Measurements from ENCODE around the gene OTULINL.

Gene OTULINL

DNA sequence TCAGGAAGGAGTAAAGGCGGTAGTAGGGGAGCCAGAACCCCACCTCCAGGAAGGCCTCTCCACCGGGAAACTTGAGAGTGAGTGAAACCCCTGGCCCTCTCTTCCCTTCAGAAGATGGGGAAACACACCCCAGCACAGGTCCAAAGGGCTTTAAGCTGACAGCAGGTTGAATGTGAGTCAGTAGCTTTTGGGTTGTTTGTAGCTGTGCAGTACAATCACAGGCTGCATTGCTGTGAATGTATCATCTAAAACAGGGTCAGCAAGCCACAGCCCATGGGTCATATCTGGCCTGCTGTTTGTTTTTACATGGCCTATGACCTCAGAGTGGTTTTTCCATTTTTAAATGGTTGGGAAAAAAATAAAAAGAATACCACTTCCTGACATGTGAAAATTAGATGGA, 10.0 kb downstream of the OTULINL start:
- DNase-seq (ENCODE audit: insufficient read length), result no peak
- FAIRE-seq, result no peak
- no peak for TF ChIP-seq TAF1 (IDR thresholded peaks at IDR 0.05; ENCODE audit: borderline replicate concordance, low read depth, low read length)
- TF ChIP-seq POLR2AphosphoS5 (IDR thresholded peaks at IDR 0.05; ENCODE audit: low read depth, low read length), result no peak
- no peak for TF ChIP-seq POLR2A (IDR thresholded peaks at IDR 0.05; ENCODE audit: low read depth, low read length)

DNA sequence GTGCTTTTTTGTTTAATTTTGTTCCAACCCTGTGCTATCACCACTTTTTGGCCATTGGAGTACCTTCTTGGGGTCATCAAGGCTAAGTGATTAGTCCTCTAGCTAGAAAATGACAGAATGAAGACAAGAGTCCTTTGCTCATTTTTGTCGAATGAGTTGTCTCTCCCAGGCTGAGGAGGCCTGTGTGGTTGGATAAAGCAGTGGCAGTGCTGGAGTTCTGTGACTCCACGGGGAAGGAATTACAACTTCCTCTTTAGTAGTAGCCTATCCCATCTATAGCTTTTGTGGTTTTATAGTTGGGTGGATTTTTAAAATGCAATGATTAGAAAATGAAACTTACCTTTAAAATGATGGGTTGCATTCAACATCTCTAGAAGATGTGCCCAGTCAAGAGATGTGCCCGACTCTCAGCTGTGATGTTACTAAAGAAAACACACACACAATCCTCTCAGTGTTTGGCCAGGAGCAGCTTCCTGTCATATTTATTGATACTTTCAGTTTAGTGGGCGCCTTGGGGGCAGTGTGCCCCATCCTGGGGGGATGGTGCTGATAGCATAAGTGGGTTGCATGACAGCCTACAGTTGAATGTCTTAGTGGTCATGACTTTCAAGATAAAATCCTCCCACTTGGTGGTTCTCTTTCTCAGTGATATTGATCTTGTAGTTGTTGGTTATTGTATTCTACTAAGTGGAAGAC, 11.9 kb downstream of the OTULINL start:
- no peak for FAIRE-seq
- DNase-seq (ENCODE audit: insufficient read length), result no peak
- TF ChIP-seq POLR2AphosphoS5 (IDR thresholded peaks at IDR 0.05; ENCODE audit: low read depth, low read length), result no peak
- no peak for TF ChIP-seq POLR2A (IDR thresholded peaks at IDR 0.05; ENCODE audit: low read depth, low read length)
- no peak for TF ChIP-seq TAF1 (IDR thresholded peaks at IDR 0.05; ENCODE audit: borderline replicate concordance, low read depth, low read length)

DNA sequence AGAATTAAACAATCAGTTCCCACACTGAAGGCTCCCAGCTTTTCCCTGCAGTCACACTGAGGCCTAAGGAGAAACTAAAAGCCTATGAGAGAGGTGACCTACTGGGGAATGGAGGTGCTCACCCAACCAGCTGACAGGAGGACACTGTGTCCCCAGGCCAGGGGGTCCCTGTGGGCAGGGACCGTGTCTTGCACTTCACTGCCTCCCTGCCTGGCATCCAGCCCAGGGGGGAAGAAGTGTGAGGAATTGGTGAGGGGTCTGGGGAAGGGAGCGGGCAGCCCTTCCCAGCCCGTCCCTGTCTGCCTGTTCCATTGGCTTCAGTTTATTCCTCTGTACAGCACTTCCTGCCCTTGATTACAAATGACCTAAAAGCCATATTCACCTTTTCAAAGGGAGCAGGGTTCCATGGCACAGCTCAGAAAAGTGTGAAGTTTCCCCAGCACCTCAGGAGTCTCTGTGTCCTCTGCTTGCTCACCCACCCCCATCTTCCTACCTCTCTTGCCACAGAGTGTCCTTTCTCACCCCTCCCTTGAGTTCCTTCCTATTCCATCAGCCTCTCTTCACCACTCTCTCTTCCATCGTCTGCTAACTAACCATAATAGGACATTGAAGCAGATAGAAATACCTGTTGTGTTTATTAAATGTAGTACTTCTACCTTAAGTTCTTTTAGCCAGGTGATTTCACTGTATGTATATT, 12.9 kb downstream of the OTULINL start:
- no peak for TF ChIP-seq POLR2A (IDR thresholded peaks at IDR 0.05; ENCODE audit: low read depth, low read length)
- no peak for TF ChIP-seq POLR2AphosphoS5 (IDR thresholded peaks at IDR 0.05; ENCODE audit: low read depth, low read length)
- no peak for TF ChIP-seq TAF1 (IDR thresholded peaks at IDR 0.05; ENCODE audit: borderline replicate concordance, low read depth, low read length)
- FAIRE-seq, result no peak
- no peak for DNase-seq (ENCODE audit: insufficient read length)

DNA sequence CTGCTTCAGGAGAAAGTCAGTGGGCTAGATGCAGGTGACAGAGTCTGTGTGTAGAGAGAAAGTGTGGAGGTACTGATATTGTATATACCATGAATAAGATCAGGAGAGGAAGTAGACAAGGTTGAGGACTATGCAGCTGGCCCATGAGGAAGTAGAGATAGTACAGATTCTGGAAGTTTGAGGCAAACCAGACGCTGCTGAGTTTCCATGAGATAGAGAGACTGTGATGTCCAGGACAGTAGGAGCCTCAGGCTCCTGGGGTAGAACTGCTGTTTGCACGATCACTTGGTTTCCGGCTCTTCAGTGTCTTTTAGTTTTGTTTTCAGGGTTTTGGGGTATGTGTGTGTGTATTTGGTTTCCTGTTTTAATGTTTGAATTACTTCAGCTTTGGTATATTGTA, 13.6 kb downstream of the OTULINL start:
- no peak for FAIRE-seq
- no peak for TF ChIP-seq TAF1 (IDR thresholded peaks at IDR 0.05; ENCODE audit: borderline replicate concordance, low read depth, low read length)

DNA sequence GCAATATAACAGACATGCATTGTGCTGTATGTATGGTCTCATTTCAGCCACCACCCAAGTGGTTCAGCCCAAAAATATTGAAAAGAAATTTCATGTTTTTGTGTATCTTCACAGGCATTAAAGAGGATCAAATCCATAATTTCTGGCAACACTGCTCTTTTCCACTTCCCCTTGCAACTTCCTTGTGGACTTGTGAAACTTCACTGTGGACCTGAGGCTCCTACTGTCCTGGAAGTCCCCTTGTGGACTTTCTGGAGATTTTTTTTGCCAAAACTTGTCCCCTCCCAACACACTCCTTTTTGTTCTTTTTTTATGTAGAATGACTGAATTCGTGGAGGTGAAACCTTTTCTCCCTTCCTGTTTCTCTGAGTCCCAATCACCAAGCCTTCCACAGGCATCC, 14.3 kb downstream of the OTULINL start:
- FAIRE-seq, result peak; percentile 44

More for the DNA sequence above, 13.6 kb downstream of the OTULINL start:
- DNase-seq (ENCODE audit: insufficient read length), result peak; percentile 40

DNA sequence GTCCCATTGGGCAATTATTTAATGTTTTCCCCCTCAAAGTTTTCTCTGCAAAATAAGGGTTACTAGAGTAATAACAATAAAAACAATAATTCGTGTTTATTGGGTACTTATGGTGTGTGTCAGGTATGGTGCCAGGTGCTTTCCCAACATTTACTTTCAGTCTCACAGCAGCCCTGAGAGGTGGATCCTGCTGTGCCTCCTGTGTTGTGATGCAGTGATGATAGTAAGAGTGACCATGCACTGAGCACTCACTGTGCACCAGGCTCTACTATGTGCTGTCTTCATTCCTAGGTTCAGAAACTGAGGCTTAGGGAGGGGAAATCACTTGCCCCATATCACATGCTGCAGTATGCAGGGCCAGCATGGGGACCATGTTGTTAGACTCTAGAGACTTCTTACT, 15.5 kb downstream of the OTULINL start:
- FAIRE-seq (no peak), DNase-seq (ENCODE audit: insufficient read length) (no peak)
- TF ChIP-seq TAF1 (IDR thresholded peaks at IDR 0.05; ENCODE audit: borderline replicate concordance, low read depth, low read length), result no peak
- no peak for TF ChIP-seq POLR2AphosphoS5 (IDR thresholded peaks at IDR 0.05; ENCODE audit: low read depth, low read length)
- TF ChIP-seq POLR2A (IDR thresholded peaks at IDR 0.05; ENCODE audit: low read depth, low read length), result no peak

More for the DNA sequence above, 14.3 kb downstream of the OTULINL start:
- TF ChIP-seq TAF1 (IDR thresholded peaks at IDR 0.05; ENCODE audit: borderline replicate concordance, low read depth, low read length), result no peak
- no peak for TF ChIP-seq POLR2A (IDR thresholded peaks at IDR 0.05; ENCODE audit: low read depth, low read length)
- no peak for TF ChIP-seq POLR2AphosphoS5 (IDR thresholded peaks at IDR 0.05; ENCODE audit: low read depth, low read length)
- no peak for DNase-seq (ENCODE audit: insufficient read length)

DNA sequence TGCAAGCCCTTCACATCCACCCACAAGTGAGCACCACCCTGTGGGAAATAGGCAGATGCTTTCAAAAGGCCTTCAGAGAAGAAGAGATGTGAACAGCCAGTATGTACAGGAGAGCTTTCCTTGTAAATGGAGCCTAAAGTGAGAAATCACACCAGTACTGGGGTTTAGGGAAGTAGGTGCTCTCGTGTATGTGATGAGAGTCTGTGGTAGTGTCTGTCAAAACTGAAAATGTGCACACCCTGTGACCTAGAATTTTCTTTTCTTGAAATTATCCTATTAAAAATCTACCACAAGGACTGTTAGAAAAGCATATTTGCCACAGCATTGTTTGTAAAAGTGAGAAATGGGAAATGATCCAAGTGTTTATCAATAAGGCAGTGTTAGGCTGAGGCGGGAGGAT, 16.6 kb downstream of the OTULINL start:
- no peak for DNase-seq (ENCODE audit: insufficient read length)
- no peak for FAIRE-seq
- no peak for TF ChIP-seq TAF1 (IDR thresholded peaks at IDR 0.05; ENCODE audit: borderline replicate concordance, low read depth, low read length)
- TF ChIP-seq POLR2A (IDR thresholded peaks at IDR 0.05; ENCODE audit: low read depth, low read length), result no peak
- no peak for TF ChIP-seq POLR2AphosphoS5 (IDR thresholded peaks at IDR 0.05; ENCODE audit: low read depth, low read length)

DNA sequence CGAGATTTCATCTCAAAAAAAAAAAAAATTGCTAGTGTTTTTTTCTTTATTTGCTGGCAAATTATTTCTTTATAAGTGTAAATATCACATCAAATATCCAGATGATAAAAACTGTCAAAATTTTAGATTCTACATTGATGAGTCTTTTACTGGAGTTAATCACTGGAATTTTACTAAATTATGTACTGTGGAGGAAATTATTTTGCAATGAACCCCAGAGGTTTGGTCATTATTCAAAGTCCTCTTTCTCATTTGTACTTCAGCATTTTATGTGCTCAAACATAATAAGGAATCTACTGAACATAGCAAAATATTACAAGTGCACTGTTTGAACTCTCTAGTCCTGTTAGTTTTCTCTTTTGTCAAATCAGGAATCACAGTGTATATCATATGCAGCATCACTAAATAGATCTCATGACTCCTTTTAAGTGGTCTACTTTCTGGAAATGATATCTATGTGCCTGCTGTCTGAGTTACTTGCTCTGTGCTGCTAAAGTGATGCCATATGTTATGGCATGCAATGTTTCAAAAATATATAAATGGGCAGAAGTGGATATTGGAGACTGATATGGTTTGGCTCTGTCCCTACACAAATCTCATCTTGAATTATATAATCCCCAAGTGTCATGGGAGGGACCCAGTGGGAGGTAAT, 18.0 kb downstream of the OTULINL start:
- no peak for FAIRE-seq
- TF ChIP-seq POLR2AphosphoS5 (IDR thresholded peaks at IDR 0.05; ENCODE audit: low read depth, low read length) (no peak), POLR2A (IDR thresholded peaks at IDR 0.05; ENCODE audit: low read depth, low read length) (no peak), TAF1 (IDR thresholded peaks at IDR 0.05; ENCODE audit: borderline replicate concordance, low read depth, low read length) (no peak)
- no peak for DNase-seq (ENCODE audit: insufficient read length)

DNA sequence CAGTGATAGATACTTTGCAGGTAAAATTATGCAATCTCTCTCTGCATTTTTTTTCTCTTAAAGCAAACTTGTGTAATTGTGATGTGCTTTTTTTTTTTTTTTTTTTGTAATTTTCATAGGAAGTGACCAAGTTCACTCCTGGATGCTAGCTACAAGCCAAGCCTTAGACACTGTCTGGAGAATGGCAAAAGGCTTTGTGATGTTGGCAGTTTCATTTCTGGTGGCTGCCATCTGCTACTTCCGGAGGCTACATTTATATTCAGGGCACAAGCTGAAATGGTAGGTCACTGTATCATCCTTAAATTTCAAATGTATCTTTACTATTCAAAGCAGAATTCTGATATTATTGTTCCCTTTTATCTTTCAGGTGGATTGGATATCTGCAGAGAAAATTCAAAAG, 19.3 kb downstream of the OTULINL start:
- DNase-seq (ENCODE audit: insufficient read length) (no peak), FAIRE-seq (no peak)
- TF ChIP-seq POLR2AphosphoS5 (IDR thresholded peaks at IDR 0.05; ENCODE audit: low read depth, low read length) (no peak), POLR2A (IDR thresholded peaks at IDR 0.05; ENCODE audit: low read depth, low read length) (no peak), TAF1 (IDR thresholded peaks at IDR 0.05; ENCODE audit: borderline replicate concordance, low read depth, low read length) (no peak)

DNA sequence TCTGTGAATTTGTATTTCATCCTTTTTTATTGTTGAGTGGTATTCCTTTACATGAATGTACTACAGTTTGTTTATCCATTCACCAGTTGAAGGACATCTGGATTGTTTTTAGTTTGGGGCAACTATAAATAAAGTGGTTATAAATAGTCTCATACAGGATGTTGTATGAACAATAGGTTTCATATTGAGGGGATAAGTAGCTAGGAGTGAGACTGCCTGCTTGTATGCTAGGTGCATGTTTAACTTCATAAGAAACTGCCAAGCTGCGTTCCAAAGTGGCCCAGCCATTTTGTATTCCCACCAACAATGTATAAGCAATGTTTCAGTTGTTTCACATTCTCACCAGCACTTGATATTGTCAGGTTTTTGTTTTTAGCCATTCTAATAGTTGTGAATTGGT, 21.5 kb downstream of the OTULINL start:
- FAIRE-seq, result no peak
- no peak for DNase-seq (ENCODE audit: insufficient read length)

DNA sequence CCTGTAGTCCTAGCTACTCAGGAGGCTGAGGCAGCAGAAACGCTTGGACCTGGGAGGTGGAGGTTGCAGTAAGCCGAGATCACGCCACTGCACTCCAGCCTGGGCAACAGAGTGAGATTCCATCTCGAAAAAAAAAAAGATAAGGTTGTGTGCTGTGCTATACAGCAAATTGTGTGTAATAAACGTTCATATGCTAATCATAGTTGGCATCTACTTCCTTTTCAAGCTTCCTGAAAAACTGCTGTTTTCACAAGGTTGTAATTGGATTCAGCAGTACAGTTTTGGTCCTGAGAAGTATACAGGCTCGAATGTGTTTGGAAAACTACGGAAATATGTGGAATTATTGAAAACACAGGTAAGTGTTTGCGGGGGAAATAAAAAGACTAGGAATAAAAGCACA, 25.5 kb downstream of the OTULINL start:
- FAIRE-seq, result no peak
- DNase-seq (ENCODE audit: insufficient read length), result no peak
- TF ChIP-seq POLR2AphosphoS5 (IDR thresholded peaks at IDR 0.05; ENCODE audit: low read depth, low read length) (no peak), TAF1 (IDR thresholded peaks at IDR 0.05; ENCODE audit: borderline replicate concordance, low read depth, low read length) (no peak), POLR2A (IDR thresholded peaks at IDR 0.05; ENCODE audit: low read depth, low read length) (no peak)

More for the DNA sequence above, 21.5 kb downstream of the OTULINL start:
- TF ChIP-seq POLR2AphosphoS5 (IDR thresholded peaks at IDR 0.05; ENCODE audit: low read depth, low read length), result no peak
- TF ChIP-seq POLR2A (IDR thresholded peaks at IDR 0.05; ENCODE audit: low read depth, low read length), result no peak
- TF ChIP-seq TAF1 (IDR thresholded peaks at IDR 0.05; ENCODE audit: borderline replicate concordance, low read depth, low read length), result no peak

DNA sequence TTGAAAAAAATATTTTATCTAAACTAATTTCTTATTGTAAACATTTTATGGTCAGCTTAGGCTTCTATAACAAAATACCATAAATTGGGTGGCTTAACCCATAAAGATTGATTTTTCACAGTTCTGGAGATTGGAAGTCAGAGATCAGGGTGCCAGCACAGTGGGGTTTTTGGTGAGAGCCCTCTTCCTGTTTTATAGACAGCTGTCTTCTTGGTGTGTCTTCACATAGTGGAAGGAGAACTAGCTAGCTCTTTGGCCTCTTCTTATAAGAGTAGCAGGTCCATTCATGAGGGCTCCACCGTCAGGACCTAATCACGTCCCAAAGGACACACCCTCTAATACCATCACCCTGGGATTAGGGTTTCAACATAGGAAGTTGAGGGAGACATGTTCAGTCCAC, 26.6 kb downstream of the OTULINL start:
- FAIRE-seq (no peak), DNase-seq (ENCODE audit: insufficient read length) (no peak)
- TF ChIP-seq POLR2A (IDR thresholded peaks at IDR 0.05; ENCODE audit: low read depth, low read length) (no peak), POLR2AphosphoS5 (IDR thresholded peaks at IDR 0.05; ENCODE audit: low read depth, low read length) (no peak), TAF1 (IDR thresholded peaks at IDR 0.05; ENCODE audit: borderline replicate concordance, low read depth, low read length) (no peak)

All from GM12892 (cell line).